Endothelial cell of umbilical vein (primary cell): ENCODE results near the gene ABAT.

Experiments
- CTCF ChIP-seq, 2 donors: IDR thresholded peaks; 1 replicate in 1 of 2; 2 replicates in 1 of 2; pipeline ENCODE4 v1.5.1; 2011; ENCODE audit warnings: low read length in 2 of 2, mild to moderate bottlenecking in 2 of 2, moderate library complexity in 2 of 2, control low read depth in 1 of 2, inconsistent platforms in 1 of 2, low read depth in 1 of 2; ENCODE audit not compliant: insufficient read depth in 1 of 2; ENCODE audit errors: extremely low read depth in 1 of 2
- EZH2 ChIP-seq: IDR thresholded peaks from 2 replicates; pipeline ENCODE4 v1.6.1; 2012; ENCODE audit warnings: borderline replicate concordance, low read depth, mild to moderate bottlenecking, moderate library complexity, low read length, inconsistent platforms; ENCODE audit not compliant: severe bottlenecking
- FOS ChIP-seq: IDR thresholded peaks from 2 replicates; pipeline ENCODE4 v1.6.1; 2011; ENCODE audit warnings: mild to moderate bottlenecking, low read length, moderate library complexity, borderline replicate concordance; ENCODE audit not compliant: insufficient read depth
- JUN ChIP-seq: IDR thresholded peaks from 2 replicates; pipeline ENCODE4 v1.6.1; 2011; ENCODE audit warnings: borderline replicate concordance, low read depth; ENCODE audit not compliant: insufficient read length, insufficient read depth
- MYC ChIP-seq: IDR thresholded peaks from one replicate; pipeline ENCODE4 v1.6.1; 2011; ENCODE audit warnings: mild to moderate bottlenecking, low read depth, low read length
- POLR2A ChIP-seq: IDR thresholded peaks from 2 replicates; pipeline ENCODE4 v1.6.1; 2012; ENCODE audit warnings: low read depth, mild to moderate bottlenecking, control low read depth, low read length
- POLR2AphosphoS5 ChIP-seq: IDR thresholded peaks from 2 replicates; pipeline ENCODE4 v1.6.1; 2012; ENCODE audit warnings: low read depth, mild to moderate bottlenecking, control low read depth, low read length, moderate library complexity; ENCODE audit not compliant: insufficient read depth
- TF ChIP-seq, protein P1 (sequence below): IDR thresholded peaks from 2 replicates; pipeline ENCODE4 v1.6.1; 2011; ENCODE audit not compliant: insufficient read depth, insufficient read length

GRCh38 chr16:8812162-8812843, 137.9 kb downstream of the ABAT start:
- TF ChIP-seq CTCF (IDR thresholded peaks at IDR 0.05; ENCODE audit: extremely low read depth in 1 of 2, insufficient read depth in 1 of 2, low read depth in 1 of 2, low read length in 2 of 2) (no peak), POLR2A (no peak), JUN (no peak), EZH2 (no peak), FOS (no peak), POLR2AphosphoS5 (no peak), MYC (no peak)
- TF ChIP-seq, protein P1, sequence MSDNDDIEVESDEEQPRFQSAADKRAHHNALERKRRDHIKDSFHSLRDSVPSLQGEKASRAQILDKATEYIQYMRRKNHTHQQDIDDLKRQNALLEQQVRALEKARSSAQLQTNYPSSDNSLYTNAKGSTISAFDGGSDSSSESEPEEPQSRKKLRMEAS, result no peak
